Cardiac fibroblast (primary cell): ENCODE data around the gene TMEM259.

Experiments
- DNase-seq, 2 donors: peaks; one replicate each; pipeline versions ENCODE4 v3.0.0 to v3.0.0-alpha.2; 2010; ENCODE audit warnings: low read depth in 2 of 2
- H3K4me3 ChIP-seq, 2 donors: replicated peaks in 1 of 2; 1 replicate in 1 of 2; 2 replicates in 1 of 2; pipeline ENCODE4 v1.5.1; 2011; ENCODE audit warnings: low read depth in 2 of 2, low read length in 2 of 2, mild to moderate bottlenecking in 2 of 2, moderate library complexity in 1 of 2
- CTCF ChIP-seq: IDR thresholded peaks from one replicate; pipeline ENCODE4 v1.5.1; 2011; ENCODE audit warnings: low read depth, mild to moderate bottlenecking, low read length, inconsistent platforms

The TMEM259 gene

GRCh38 chr19:1018393-1018792 lies 2.5 kb downstream of the TMEM259 start:
- no peak for TF ChIP-seq CTCF
- no peak overlapping the region for H3K4me3 ChIP-seq
- DNase-seq: no peak

DNA sequence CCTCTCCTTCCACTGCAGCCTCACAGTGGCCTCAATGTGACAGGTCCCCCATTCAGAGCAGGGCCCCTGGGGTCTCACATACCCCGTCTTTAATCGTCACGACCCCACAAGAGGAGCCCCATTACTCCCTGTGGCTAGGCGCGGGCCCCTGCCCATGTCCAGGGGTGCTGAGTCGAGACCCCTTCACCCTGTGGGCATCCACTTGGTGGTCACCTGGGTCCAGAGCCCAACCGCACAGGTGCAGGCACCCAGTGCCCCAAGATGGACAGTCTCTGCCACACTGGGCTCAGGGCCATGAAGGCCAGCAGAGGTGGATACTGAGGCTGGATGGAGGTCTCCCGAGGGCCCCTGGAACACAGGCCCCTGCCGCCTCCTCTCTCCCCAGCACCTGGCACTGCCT lies 3.0 kb downstream of the TMEM259 start:
- no peak for DNase-seq
- no peak overlapping the region for H3K4me3 ChIP-seq

DNA sequence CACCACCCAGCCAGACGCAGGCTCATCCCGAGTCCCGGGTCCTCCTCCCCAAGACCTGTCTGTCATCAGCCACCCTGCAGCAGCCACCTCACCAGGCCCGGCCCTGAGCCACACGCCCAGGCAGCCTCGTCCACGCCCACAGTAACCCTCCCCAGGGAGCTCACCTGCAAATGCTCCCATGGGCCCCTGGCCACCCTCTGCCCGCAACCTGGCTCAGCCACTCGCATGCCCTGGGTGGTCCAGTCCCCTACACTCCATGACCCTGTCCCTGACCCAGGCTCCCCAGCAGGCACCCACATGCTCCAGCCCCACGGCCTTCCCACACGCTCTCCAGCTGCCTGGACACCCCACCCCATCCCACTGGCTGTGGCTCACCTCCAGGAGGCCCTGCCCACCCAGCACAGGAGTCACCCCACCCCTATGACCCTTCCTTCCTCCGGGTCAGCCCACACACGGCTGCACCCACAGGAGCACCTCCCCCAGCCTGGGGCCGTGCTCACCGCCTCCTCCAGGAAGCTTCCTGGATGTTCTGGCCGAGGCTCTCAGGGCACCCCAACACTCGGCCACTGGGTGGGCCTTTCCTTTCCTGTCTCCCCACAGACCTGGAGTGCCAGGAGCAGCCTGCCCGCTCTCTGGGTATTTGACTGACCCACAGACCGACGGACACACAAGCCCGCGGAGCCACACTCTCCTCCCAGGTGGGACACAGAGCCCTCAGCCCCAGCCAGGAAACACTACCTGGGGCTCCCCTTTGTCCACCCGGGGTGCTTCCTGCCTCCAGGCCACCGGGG lies 3.6 kb downstream of the TMEM259 start:
- TF ChIP-seq CTCF: no peak
- DNase-seq: no peak
- H3K4me3 ChIP-seq: peak overlapping the region; percentile 3 to 10

More for the DNA sequence above, 3.0 kb downstream of the TMEM259 start:
- TF ChIP-seq CTCF: no peak

- TF ChIP-seq CTCF: no peak
- H3K4me3 ChIP-seq: peak overlapping the region in 1 of 2 donors; percentile 10
- DNase-seq: peak; percentile 49 to 83
Measured at GRCh38 chr19:1016647-1017114, 4.2 kb downstream of the TMEM259 start.

- no peak for TF ChIP-seq CTCF
- no peak for DNase-seq
- no peak overlapping the region for H3K4me3 ChIP-seq
Measured at GRCh38 chr19:1015782-1016646, 4.9 kb downstream of the TMEM259 start.

DNA sequence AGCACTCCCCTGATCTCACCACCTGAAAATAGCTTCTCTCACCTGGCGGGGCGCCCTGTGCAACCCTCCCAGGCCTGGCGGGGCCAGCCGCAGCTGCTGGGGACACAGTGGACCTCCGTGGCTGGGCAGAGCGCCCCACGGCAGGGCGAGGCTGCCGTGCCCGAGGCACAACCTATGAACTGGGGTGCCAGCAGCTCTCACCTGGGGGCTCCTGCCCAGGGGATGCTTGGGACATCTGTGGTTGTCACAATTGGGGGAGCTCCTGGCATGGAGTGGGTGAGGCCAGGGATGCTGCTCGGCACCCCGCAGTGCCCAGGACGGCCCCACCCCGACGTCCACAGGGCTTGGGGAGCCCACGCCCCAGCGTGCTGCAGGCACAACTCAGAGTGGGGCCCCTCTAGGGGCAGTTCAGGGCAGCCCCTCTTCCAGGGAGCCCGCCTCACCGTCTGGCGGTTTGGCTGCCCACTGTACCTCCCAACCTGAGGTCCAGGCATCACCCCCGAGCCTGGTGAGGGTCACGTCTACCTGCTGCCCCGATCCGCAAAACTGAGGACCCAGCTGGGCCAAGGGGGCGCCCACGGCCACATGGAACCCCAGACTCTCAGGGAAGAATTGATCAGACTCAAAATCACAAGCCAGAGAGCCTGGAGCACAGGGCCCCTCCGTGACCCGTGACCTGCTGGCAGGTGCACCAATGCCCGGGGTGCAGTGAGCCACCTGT lies 5.7 kb downstream of the TMEM259 start:
- no peak for TF ChIP-seq CTCF
- no peak overlapping the region for H3K4me3 ChIP-seq
- DNase-seq: no peak
